Measurements from ENCODE around the gene SVIL. TPM values are rescaled to one million over a fixed set of nuclear protein-coding genes. Genes with fewer than 3 reads are reported as not detected.

The SVIL gene
- 9.6 and 10.8 TPM in 2 replicates for total RNA-seq (2014; rRNA removed; shearing (Covaris generic))
- 3.5 and 13.3 TPM in 2 replicates for polyA plus RNA-seq (2014; cell fraction: nucleus; rRNA removed)

- no peak for DNase-seq (ENCODE audit: extremely low read depth, low read depth)
These were observed at the start of gene SVIL for GRCh38 chr10:29634764-29635625. Gene SVIL (minus strand): TSS chr10:29634971. CDS start chr10:29555058, 79,913 bp downstream.

DNA sequence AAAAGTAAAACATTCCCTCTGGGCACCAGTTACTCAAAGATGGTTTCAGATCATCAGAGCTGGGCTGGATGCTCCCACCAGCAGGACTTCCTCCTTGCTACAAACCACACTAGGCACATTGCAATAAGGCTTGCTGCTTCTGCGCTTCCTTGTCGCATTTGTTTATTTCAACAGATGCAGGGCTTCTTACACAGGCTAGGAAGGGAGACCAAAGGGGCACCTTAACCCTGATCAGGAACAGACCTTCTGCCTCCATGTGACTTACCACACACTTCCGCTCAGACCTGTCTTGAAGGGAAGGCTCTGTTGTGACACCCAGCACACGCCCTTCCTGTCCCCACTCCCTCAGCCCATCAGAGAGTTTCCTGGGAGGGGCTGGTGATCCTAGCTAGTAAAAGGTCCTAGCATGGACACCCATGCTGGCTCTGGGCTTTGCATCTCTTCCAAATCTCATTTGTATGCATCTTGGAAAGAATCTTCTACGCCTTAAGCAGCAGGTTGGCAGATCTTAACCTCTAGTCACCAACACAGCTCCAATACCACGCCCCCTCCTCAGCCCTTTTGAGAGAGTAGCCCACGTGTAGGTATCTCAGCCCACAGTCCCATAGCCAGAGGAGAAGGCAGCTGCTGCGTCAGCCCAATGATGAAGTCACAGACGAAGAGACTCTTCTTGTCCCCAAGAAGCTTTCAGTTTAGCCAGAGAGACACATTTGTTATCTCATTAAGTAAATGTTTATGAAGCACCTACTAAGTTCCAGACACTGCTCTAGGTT lies 47.1 kb upstream of the SVIL start:
- DNase-seq (ENCODE audit: extremely low read depth, low read depth), result no peak

GRCh38 chr10:29680091-29680490 lies 45.3 kb upstream of the SVIL start:
- no peak for DNase-seq (ENCODE audit: extremely low read depth, low read depth)

DNA sequence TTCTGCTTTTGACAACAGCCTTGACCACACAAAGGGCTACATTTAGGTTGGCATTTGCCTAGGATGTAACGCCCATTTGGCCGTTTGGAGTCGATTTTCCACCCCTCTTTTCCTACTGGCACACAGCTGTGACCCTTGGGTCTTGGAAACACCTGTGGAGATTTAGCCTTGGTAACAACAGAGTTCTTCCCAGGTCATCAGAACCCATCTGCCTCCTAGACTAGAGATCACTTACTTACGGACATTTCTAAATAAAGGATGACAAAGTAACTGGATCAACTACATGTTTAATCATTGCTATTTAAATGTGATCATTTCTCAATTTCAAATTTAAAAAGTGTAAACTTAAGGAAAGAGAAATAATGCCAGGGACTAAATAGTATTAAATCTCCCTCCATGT lies 42.0 kb upstream of the SVIL start:
- no peak for DNase-seq (ENCODE audit: extremely low read depth, low read depth)

DNA sequence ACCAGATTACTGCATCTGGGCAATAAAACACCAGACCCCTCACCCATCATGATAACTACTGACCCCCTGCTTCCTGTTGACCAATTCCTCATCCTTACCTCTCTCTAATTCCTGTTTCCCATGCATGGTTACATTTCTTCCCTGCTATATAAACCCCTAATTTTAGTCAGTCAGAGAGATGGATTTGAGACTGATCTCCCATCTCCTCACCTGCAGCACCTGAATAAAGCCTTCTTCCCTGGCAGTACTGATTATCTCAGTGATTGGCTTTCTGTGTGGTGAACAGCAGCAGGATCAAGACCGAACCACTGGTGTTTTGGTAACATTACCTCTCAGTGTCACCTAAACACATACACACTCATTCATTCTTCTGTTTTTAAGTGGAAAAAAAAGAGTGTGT lies 41.2 kb upstream of the SVIL start:
- DNase-seq (ENCODE audit: extremely low read depth, low read depth), result no peak

- no peak for DNase-seq (ENCODE audit: extremely low read depth, low read depth)
These were observed 37.2 kb upstream of the SVIL start for GRCh38 chr10:29671968-29672367.

DNA sequence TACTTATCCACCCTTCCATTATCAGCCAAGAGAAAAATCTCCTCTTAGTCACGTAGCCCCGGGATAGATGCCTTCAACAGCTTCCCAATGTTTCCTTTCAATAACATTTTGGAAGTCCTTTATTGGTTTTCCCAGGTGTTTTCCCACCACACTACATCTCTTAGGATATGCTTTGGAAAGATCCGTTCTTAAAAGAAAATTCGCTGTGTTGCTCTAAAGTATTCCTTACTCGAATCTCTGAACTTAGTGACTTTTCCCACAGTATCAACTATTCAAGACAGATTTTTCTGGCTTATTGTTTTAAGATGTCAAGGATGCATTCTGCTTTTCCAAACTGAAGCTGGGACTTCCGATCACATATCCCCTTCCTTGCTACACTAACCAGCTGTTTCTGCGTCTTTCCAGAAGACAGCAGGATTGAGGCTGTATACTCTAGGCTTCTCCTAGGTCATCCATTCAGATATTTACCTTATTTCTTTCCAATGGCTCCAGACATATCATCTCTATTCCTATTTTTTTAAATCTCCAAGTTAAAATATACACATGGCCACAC lies 36.5 kb upstream of the SVIL start:
- no peak for DNase-seq (ENCODE audit: extremely low read depth, low read depth)

GRCh38 chr10:29670761-29671160 lies 36.0 kb upstream of the SVIL start:
- DNase-seq (ENCODE audit: extremely low read depth, low read depth), result no peak

DNA sequence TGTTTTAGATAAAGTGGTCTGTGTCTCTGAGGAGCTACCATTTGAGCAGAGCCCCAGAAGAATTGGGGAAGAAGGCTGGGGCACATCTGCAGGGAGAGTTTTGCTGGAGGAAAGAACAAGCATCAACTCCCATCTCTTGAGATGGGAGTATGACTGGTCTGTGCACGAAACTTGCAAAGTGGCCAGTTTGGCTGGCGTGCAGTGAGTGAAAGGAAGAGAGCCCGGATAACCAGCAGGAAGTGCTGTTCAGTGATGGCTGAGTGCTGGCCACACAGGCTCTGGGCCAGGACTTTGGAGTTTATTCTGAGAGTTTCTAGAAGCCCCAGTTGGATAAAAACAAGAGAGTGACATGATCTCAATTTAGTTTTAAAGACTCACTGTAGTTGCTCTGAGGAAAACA lies 34.4 kb upstream of the SVIL start:
- no peak for DNase-seq (ENCODE audit: extremely low read depth, low read depth)

DNA sequence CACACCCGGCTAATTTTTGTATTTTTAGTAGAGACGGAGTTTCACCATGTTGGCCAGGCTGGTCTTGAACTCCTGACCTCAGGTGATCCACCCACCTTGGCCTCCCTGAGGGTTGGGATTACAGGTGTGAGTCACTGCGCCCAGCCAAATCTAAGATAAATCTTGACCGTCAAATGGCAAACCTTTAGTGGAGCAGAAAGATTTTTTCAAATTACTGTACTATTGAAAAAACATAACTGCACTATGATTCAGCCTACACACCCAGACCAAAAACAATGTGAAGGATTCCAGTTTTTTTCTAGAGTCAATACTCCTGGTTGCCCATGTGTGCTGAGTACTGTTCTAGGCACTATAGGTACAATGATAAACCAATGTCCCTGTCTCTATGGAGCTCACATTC lies 33.9 kb upstream of the SVIL start:
- no peak for DNase-seq (ENCODE audit: extremely low read depth, low read depth)

- no peak for DNase-seq (ENCODE audit: extremely low read depth, low read depth)
These were observed 32.4 kb upstream of the SVIL start for GRCh38 chr10:29667191-29667590.

- no peak for DNase-seq (ENCODE audit: extremely low read depth, low read depth)
These were observed 31.4 kb upstream of the SVIL start for GRCh38 chr10:29666201-29666600.

DNA sequence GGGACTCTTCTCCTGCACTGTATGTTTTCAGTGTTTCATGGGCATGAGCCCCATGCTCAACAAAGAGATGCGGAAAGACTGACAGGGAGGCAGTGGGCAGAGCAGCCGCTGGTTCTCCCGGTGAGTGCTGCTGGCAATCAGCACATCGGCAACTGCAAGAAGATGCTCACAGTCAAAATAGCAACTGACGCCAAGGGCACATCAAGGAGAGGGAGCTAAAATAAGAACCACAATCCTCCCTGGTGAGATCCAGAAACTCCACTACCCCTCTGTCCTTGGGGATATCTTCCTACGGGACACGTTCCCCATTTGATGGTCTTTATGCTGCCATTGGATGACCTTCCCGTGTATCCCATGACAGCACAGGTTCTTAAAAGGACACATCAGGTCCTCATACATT lies 28.9 kb upstream of the SVIL start:
- DNase-seq (ENCODE audit: extremely low read depth, low read depth), result no peak

- DNase-seq (ENCODE audit: extremely low read depth, low read depth), result peak; percentile 87
These were observed 24.5 kb upstream of the SVIL start for GRCh38 chr10:29658984-29659965.

DNA sequence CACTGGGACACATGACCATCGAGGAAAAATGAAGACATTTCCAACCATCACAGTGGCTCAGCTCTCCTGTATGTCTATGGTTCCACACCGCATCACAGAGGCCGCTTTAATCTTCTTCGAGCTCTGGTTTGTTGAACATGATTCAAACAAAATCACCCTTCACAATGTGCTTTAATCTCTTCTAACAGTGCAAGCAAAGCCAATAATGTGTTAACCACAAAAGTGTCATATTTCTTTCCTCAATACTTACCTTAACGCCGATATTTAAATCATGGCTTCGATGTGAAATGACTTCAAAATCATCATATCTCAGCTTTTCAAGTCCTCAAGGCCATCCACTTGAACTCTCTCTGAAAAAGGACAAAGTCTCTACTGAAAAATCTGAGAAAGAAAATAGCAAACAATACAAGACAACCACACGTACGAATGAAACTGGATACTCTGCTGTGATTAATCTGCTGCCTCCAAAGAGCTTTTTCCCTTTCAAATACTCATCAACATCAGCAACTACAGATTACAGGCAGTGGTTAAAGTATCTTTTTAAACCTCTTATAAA lies 23.0 kb upstream of the SVIL start:
- DNase-seq (ENCODE audit: extremely low read depth, low read depth), result no peak

DNA sequence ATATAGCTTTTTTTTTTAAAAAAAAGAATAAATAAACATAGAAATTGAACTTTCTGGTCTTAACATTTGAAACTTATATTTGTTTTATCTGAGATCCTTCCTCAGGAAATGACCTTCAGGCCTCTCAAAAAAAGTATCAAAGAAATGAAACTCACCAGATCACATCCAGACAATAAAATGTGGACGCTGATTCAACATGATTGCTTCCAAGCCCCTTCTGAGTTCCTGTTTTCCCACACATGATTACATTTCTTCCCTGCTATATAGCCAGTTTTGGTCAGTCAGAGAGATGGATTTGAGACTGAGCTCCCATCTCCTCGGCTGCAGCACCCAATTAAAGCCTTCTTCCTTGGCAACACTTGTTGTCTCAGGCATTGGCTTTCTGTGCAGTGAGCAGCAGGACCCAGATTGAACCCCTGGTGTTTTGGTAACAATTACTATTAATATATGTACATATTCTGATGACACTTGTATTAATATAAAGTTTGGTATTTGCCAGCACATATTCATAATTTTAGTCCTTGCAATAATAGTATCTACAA lies 21.8 kb upstream of the SVIL start:
- no peak for DNase-seq (ENCODE audit: extremely low read depth, low read depth)

- no peak for DNase-seq (ENCODE audit: extremely low read depth, low read depth)
These were observed 17.4 kb upstream of the SVIL start for GRCh38 chr10:29652192-29652591.

- no peak for DNase-seq (ENCODE audit: extremely low read depth, low read depth)
These were observed 17.0 kb upstream of the SVIL start for GRCh38 chr10:29651767-29652166.

DNA sequence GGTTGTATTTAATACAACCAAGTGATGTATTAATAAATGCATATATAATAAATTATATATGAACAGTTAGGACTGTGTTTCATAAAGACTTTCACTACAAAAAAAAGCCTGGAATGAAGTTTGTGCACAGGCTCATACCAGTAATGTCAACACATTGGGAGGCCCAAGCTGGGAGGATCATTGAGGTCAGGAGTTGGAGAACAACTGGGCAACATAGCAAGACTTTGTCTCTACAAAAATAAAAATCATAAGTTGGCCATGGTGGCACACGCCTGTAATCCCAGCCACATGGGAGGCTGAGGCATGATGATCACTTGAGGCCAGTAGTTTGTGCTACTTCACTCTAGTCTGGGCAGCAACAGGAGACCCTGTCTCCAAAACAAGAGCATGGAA lies 15.8 kb upstream of the SVIL start:
- no peak for DNase-seq (ENCODE audit: extremely low read depth, low read depth)

Data from NCI-H460 (cell line).